ENCODE measurements around the gene ARRB2. TPM values are rescaled to one million over a fixed set of nuclear protein-coding genes. Genes with fewer than 3 reads are reported as not detected.

ARRB2 gene
- total RNA-seq, 1 experiment from 2014 or later, result 21.1 TPM

GRCh38 chr17:4751932-4752331 lies 41.5 kb downstream of the ARRB2 start:
- Mint-ChIP-seq H3K27me3 (ENCODE audit: unreplicated experiment) (peaks cover 52% of the 10 kb centered on the region), H3K27ac (ENCODE audit: unreplicated experiment) (no peak overlapping the region), H3K36me3 (ENCODE audit: insufficient read depth, unreplicated experiment) (no peaks in the 10 kb centered on the region), H3K4me3 (ENCODE audit: low read depth, unreplicated experiment) (no peak overlapping the region), H3K4me1 (ENCODE audit: low read depth, unreplicated experiment) (no peaks in the 10 kb centered on the region), H3K9me3 (ENCODE audit: low read depth, unreplicated experiment) (no peaks in the 10 kb centered on the region)
- DNase-seq, result no peak
- intact Hi-C loops (cut with micrococcal nuclease; ENCODE audit: unreplicated experiment), result no loop called here
- TF ChIP-seq, protein P1, sequence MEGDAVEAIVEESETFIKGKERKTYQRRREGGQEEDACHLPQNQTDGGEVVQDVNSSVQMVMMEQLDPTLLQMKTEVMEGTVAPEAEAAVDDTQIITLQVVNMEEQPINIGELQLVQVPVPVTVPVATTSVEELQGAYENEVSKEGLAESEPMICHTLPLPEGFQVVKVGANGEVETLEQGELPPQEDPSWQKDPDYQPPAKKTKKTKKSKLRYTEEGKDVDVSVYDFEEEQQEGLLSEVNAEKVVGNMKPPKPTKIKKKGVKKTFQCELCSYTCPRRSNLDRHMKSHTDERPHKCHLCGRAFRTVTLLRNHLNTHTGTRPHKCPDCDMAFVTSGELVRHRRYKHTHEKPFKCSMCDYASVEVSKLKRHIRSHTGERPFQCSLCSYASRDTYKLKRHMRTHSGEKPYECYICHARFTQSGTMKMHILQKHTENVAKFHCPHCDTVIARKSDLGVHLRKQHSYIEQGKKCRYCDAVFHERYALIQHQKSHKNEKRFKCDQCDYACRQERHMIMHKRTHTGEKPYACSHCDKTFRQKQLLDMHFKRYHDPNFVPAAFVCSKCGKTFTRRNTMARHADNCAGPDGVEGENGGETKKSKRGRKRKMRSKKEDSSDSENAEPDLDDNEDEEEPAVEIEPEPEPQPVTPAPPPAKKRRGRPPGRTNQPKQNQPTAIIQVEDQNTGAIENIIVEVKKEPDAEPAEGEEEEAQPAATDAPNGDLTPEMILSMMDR (IDR thresholded peaks at IDR 0.05; ENCODE audit: unreplicated experiment), result no peak
- BruUV-seq (replicated peaks), result no TSS peak
- CTCF ChIA-PET, result no interaction called here

- no peak overlapping the region for H3K27ac Mint-ChIP-seq (ENCODE audit: unreplicated experiment)
- CTCF ChIA-PET, result interaction anchor here (0.6 kb wide), 1 partner anchor 48 kb away, joined by 4 read pairs; no protein-coding TSS in a partner anchor
- intact Hi-C loops (cut with micrococcal nuclease; ENCODE audit: unreplicated experiment), result no loop called here
- TF ChIP-seq, protein P1 (IDR thresholded peaks at IDR 0.05; ENCODE audit: unreplicated experiment), result no peak
- H3K4me1 Mint-ChIP-seq (ENCODE audit: low read depth, unreplicated experiment), result no peaks in the 10 kb centered on the region
- H3K9me3 Mint-ChIP-seq (ENCODE audit: low read depth, unreplicated experiment), result no peaks in the 10 kb centered on the region
- no peaks in the 10 kb centered on the region for H3K36me3 Mint-ChIP-seq (ENCODE audit: insufficient read depth, unreplicated experiment)
- H3K4me3 Mint-ChIP-seq (ENCODE audit: low read depth, unreplicated experiment), result no peak overlapping the region
- no peak for DNase-seq
- no TSS peak for BruUV-seq (replicated peaks)
- peaks cover 56% of the 10 kb centered on the region for H3K27me3 Mint-ChIP-seq (ENCODE audit: unreplicated experiment)
Observed at GRCh38 chr17:4753392-4753791, 43.0 kb downstream of the ARRB2 start.

GRCh38 chr17:4759776-4760236 lies 49.4 kb downstream of the ARRB2 start:
- Mint-ChIP-seq H3K9me3 (ENCODE audit: low read depth, unreplicated experiment) (no peaks in the 10 kb centered on the region), H3K27ac (ENCODE audit: unreplicated experiment) (no peak overlapping the region), H3K27me3 (ENCODE audit: unreplicated experiment) (peaks cover 31% of the 10 kb centered on the region), H3K4me3 (ENCODE audit: low read depth, unreplicated experiment) (no peak overlapping the region), H3K4me1 (ENCODE audit: low read depth, unreplicated experiment) (no peaks in the 10 kb centered on the region), H3K36me3 (ENCODE audit: insufficient read depth, unreplicated experiment) (no peaks in the 10 kb centered on the region)
- TF ChIP-seq, protein P1 (IDR thresholded peaks at IDR 0.05; ENCODE audit: unreplicated experiment), result no peak
- CTCF ChIA-PET, result interaction anchor here (0.7 kb wide), 1 partner anchor 118 kb away, joined by 3 read pairs; no protein-coding TSS in a partner anchor
- DNase-seq, result no peak
- intact Hi-C loops (cut with micrococcal nuclease; ENCODE audit: unreplicated experiment), result no loop called here
- no TSS peak for BruUV-seq (replicated peaks)

DNA sequence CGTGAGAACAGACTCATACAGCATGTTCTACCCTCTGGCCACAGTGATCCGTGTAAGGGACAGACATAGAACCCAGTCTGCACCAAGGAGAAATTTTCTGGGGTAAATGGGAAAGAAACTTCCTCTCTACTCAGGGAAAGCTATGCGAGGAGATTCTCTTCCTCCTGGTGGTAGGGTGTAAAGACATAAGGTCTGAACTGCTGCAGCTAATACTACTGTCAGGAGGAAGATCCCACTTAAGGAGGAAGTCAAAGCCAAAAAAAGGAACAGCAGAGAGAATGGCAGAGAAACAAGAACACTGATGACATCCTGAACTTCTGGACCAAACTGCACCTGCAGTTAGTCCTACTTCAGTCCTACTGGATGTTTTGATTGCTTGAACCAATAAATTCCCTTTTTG lies 54.2 kb downstream of the ARRB2 start:
- no TSS peak for BruUV-seq (replicated peaks)
- no peak for DNase-seq
- TF ChIP-seq, protein P1 (IDR thresholded peaks at IDR 0.05; ENCODE audit: unreplicated experiment), result no peak

More for the DNA sequence above, 54.2 kb downstream of the ARRB2 start:
- intact Hi-C loops (cut with micrococcal nuclease; ENCODE audit: unreplicated experiment), result no loop called here
- Mint-ChIP-seq H3K27me3 (ENCODE audit: unreplicated experiment) (peaks cover 8% of the 10 kb centered on the region), H3K9me3 (ENCODE audit: low read depth, unreplicated experiment) (no peaks in the 10 kb centered on the region), H3K4me1 (ENCODE audit: low read depth, unreplicated experiment) (no peaks in the 10 kb centered on the region), H3K27ac (ENCODE audit: unreplicated experiment) (no peak overlapping the region), H3K36me3 (ENCODE audit: insufficient read depth, unreplicated experiment) (no peaks in the 10 kb centered on the region), H3K4me3 (ENCODE audit: low read depth, unreplicated experiment) (no peak overlapping the region)
- CTCF ChIA-PET, result no interaction called here
